Sigmoid colon (tissue), 7 donors: ENCODE results near the gene DCUN1D2. TPM values are rescaled to one million over a fixed set of nuclear protein-coding genes. Genes with fewer than 3 reads are reported as not detected.

ENCODE experiments used
- DNase-seq: peaks from one replicate; pipeline ENCODE4 v3.0.0-alpha.2; 2019
- H3K27ac ChIP-seq, 4 donors: fragments of 200-600 bp; sonication (generic); one replicate each; pipeline ENCODE4 v1.5.1; 2016 to 2019; ENCODE audit warnings: mild to moderate bottlenecking in 1 of 4
- H3K27me3 ChIP-seq, 3 donors: fragments of 200-600 bp; sonication (generic); one replicate each; pipeline ENCODE4 v1.5.1; 2019; ENCODE audit warnings: mild to moderate bottlenecking in 1 of 3
- H3K36me3 ChIP-seq, 4 donors: fragments of 200-600 bp; sonication (generic); one replicate each; pipeline ENCODE4 v1.5.1; 2016 to 2019
- H3K4me1 ChIP-seq, 4 donors: fragments of 200-600 bp; sonication (generic); one replicate each; pipeline ENCODE4 v1.5.1; 2017 to 2019
- H3K4me3 ChIP-seq, 4 donors: fragments of 200-600 bp; sonication (generic); one replicate each; pipeline ENCODE4 v1.5.1; 2017 to 2019; ENCODE audit warnings: mild to moderate bottlenecking in 2 of 4, moderate library complexity in 1 of 4
- H3K9me3 ChIP-seq, 4 donors: fragments of 200-600 bp in 3 of 4; sonication (generic) in 3 of 4; one replicate each; pipeline versions ENCODE4 v1.5.1 to v1.6.1; 2013 to 2019
- EP300 ChIP-seq, 4 donors: sonication (generic); formaldehyde crosslinking; IDR thresholded peaks; one replicate each; pipeline ENCODE4 v1.6.1; 2017; ENCODE audit warnings: antibody characterized with exemption in 4 of 4
- POLR2A ChIP-seq, 2 donors: fragments of 450-650 bp; IDR thresholded peaks; one replicate each; pipeline ENCODE4 v1.6.1; 2016; ENCODE audit warnings: antibody characterized with exemption in 2 of 2, mild to moderate bottlenecking in 2 of 2, moderate library complexity in 2 of 2
- POLR2AphosphoS5 ChIP-seq, 4 donors: sonication (generic); formaldehyde crosslinking; IDR thresholded peaks; one replicate each; pipeline ENCODE4 v1.6.1; 2017; ENCODE audit warnings: antibody characterized with exemption in 4 of 4
- WGBS, 2 donors: extraction: QIAGEN DNeasy Blood & Tissue Kit; methylation state at CpG; one replicate each; pipeline ENCODE4 v1.1.7; 2013; 5-methylcytosine and 5-hydroxymethylcytosine counted together
- intact Hi-C: fragments of 100-400 bp; cut with DNase I; formaldehyde crosslinking; loops from one replicate; pipeline ENCODE4 v1.15.1; 2023
- polyA plus RNA-seq, 3 donors: library from polyadenylated mRNA; stranded (reverse); fragments of 200-250 nt; gene quantifications; one replicate each; pipeline ENCODE4 v1.2.3, GENCODE V29; 2013
- total RNA-seq, 4 donors: library from RNA; depleted of rRNA; stranded (reverse); fragments of >200 nt; gene quantifications; one replicate each; pipeline ENCODE4 v1.1.0, GENCODE V29; 2016
- TF ChIP-seq, protein P1 (sequence below), 4 experiments: fragments of 450-650 bp in 3 of 4; fragments of 200-600 bp in 1 of 4; IDR thresholded peaks; one replicate each; pipeline ENCODE4 v1.5.1; 2016 to 2019; ENCODE audit warnings: antibody characterized with exemption in 4 of 4, mild to moderate bottlenecking in 3 of 4, moderate library complexity in 2 of 4
- donor health status: healthy with polysubstance abuse.
- donor health status: Bipolar disorder and iron deficiency.
- donor health status: healthy.

The DCUN1D2 gene
- total and polyA plus RNA-seq, 7 donors: 6.6 to 33.0 (median 20.6) TPM

DNA sequence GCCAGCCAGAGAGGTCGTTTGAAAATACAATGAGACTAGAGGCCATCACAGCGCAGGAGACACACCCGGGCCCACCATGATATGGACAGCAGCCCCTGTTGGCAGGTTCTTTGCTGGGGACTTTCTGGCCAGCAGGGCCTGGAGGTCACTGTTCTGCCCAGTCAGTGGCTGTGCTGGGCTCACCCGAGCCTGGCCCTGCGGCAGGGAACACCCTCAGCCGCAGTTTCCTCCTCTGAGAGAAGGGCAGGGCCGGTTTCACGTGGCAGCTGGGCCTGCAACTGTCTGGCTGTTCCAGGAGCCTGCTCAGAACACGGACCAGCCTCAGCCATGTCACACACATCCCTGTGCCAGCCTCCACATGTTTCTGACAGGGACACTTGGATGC is 76.6 kb downstream of the DCUN1D2 start:
- 39 to 59% methylated on average over 9 of the region's 9 CpGs for WGBS, 2 donors
- H3K27ac ChIP-seq: peak overlapping the region; percentile 76 to 83 (median 83)

DNA sequence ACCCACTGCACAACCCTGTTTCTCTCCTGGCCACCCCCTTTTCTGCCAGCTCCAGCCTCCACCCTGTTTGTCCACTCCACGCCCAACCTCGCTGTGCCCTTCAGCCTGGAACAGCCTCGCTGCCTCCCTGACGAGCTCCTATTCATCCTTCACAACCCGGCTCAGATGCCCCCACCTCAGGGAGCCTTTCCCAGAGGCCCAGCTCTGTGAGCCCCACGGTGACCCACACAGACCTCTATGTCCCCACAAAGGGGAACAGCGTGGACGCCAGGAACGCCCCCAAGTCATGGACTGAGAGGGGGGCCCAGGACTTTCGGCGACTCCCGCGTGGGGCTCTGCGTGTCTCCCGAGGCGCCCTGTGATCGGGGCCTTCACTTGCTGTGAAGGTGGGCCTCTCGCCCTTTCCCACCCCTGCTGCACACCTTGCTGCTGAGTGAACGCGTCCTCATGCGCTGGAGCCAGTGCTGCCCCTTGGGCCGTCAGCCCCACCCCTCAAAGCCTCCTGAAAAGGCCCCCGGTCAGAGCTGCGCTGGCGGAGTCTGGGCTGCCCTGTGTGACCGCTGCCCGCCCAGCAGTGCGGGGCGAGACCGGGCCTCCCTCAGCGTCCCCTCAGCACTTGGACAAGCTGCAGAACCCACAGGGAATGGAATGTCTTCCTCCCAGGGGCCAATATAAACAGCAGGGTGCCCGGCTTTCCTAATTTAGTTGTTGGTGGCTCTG is 77.2 kb downstream of the DCUN1D2 start:
- H3K36me3 ChIP-seq: no peaks in the 10 kb centered on the region
- 93 to 95% methylated on average over 32 of the region's 32 CpGs for WGBS, 2 donors
- no peaks in the 10 kb centered on the region for H3K9me3 ChIP-seq
- peaks cover 0 to 44% (median 35%) of the 10 kb centered on the region in 4 donors for H3K4me1 ChIP-seq
- TF ChIP-seq EP300 (IDR thresholded peaks at IDR 0.05) (peak in 1 of 4 donors; percentile 54), POLR2AphosphoS5 (IDR thresholded peaks at IDR 0.05) (peak in 2 of 4 donors; percentile 37 to 68)
- TF ChIP-seq, protein P1, sequence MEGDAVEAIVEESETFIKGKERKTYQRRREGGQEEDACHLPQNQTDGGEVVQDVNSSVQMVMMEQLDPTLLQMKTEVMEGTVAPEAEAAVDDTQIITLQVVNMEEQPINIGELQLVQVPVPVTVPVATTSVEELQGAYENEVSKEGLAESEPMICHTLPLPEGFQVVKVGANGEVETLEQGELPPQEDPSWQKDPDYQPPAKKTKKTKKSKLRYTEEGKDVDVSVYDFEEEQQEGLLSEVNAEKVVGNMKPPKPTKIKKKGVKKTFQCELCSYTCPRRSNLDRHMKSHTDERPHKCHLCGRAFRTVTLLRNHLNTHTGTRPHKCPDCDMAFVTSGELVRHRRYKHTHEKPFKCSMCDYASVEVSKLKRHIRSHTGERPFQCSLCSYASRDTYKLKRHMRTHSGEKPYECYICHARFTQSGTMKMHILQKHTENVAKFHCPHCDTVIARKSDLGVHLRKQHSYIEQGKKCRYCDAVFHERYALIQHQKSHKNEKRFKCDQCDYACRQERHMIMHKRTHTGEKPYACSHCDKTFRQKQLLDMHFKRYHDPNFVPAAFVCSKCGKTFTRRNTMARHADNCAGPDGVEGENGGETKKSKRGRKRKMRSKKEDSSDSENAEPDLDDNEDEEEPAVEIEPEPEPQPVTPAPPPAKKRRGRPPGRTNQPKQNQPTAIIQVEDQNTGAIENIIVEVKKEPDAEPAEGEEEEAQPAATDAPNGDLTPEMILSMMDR (IDR thresholded peaks at IDR 0.05): no peak
- no peak for DNase-seq
- peaks cover 0 to 5% (median 0%) of the 10 kb centered on the region in 3 donors for H3K27me3 ChIP-seq
- H3K4me3 ChIP-seq: peak overlapping the region in 1 of 4 donors; percentile 13
- H3K27ac ChIP-seq: peak overlapping the region; percentile 76 to 83 (median 83)
- intact Hi-C loops: no loop called here

More for the DNA sequence above, 76.6 kb downstream of the DCUN1D2 start:
- DNase-seq: peak; percentile 80
- intact Hi-C loops: no loop called here
- no peak overlapping the region for H3K4me3 ChIP-seq
- TF ChIP-seq, protein P1 (IDR thresholded peaks at IDR 0.05): no peak
- TF ChIP-seq POLR2AphosphoS5 (IDR thresholded peaks at IDR 0.05): no peak
- no peak for TF ChIP-seq EP300 (IDR thresholded peaks at IDR 0.05)
- no peak for TF ChIP-seq POLR2A (IDR thresholded peaks at IDR 0.05)
- no peaks in the 10 kb centered on the region for H3K36me3 ChIP-seq
- peaks cover 0 to 44% (median 35%) of the 10 kb centered on the region in 4 donors for H3K4me1 ChIP-seq
- no peaks in the 10 kb centered on the region for H3K9me3 ChIP-seq
- H3K27me3 ChIP-seq: peaks cover 0 to 5% (median 0%) of the 10 kb centered on the region in 3 donors

DNA sequence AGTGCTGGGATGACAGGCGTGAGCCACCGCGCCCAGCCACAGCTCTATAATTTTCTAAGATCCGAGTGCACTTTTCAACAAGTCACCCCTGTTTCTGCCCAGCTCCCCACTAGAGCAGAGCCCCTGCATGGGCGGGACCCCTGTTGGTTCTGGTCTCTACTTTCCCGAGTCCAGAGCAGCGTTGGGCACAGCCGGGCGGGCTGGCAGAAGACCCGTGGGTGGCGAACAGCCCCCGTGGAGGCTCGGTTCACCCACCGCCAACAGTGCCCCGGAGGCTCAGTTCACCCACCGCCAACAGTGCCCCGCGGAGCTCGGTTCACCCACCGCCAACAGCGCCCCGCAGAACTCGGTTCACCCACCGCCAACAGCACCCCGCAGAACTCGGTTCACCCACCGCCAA is 78.1 kb downstream of the DCUN1D2 start:
- no peak for DNase-seq
- TF ChIP-seq, protein P1 (IDR thresholded peaks at IDR 0.05): no peak
- Histone ChIP-seq H3K27ac (peak overlapping the region in 3 of 4 donors; percentile 78 to 84 (median 83)), H3K4me3 (no peak overlapping the region), H3K36me3 (no peaks in the 10 kb centered on the region), H3K9me3 (no peaks in the 10 kb centered on the region), H3K4me1 (peaks cover 0 to 44% (median 35%) of the 10 kb centered on the region in 4 donors), H3K27me3 (peaks cover 0 to 5% (median 0%) of the 10 kb centered on the region in 3 donors)
- WGBS, 2 donors: 98% methylated on average over 27 of the region's 27 CpGs
- intact Hi-C loops: no loop called here

DNA sequence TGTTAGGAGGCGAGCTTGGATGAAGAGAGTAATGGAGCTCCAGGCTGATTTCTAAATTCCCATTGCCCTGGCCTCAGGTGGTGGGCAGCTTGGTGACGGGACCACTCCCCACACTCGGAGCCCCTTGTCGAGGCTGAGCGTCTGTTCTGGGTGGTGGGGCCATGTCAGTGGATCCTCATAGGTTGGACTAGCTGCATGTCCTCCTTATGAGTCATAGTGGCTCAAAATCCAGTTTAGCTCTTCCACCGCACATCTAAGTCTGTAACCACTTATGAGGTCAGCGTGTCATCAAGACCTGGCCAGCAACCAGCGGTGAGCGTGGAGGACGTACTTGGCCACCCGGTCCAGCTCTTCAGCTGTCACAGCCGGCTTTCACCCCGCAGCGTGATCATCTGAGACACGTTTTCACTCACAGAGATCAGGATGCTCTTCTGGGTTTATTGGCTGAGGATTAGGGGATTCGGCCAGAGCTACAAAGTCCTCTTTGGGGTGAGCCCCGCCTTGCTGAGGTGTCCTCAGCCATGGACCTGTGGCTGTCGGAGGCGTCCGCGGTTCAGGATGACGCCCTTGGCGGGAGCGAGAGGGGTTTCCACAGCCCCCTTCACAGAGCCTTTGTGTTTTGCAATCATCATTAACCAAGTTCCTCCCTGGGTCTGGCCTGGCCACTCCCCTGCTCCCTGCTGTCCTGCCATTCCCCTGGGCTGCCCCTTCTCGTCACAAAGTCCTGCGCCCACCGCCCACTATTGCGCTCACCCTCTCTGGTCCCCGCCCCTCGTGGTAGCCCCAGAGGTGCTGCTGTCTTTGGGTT is 79.1 kb downstream of the DCUN1D2 start:
- no peaks in the 10 kb centered on the region for H3K36me3 ChIP-seq
- WGBS, 2 donors: 79 to 80% methylated on average over 30 of the region's 30 CpGs
- peaks cover 0 to 44% (median 35%) of the 10 kb centered on the region in 4 donors for H3K4me1 ChIP-seq
- DNase-seq: peak; percentile 87
- H3K27ac ChIP-seq: peak overlapping the region; percentile 75 to 84 (median 80)
- H3K9me3 ChIP-seq: no peaks in the 10 kb centered on the region
- no peak overlapping the region for H3K4me3 ChIP-seq
- H3K27me3 ChIP-seq: peaks cover 0 to 7% (median 0%) of the 10 kb centered on the region in 3 donors
- intact Hi-C loops: no loop called here
- TF ChIP-seq POLR2A (IDR thresholded peaks at IDR 0.05) (no peak), EP300 (IDR thresholded peaks at IDR 0.05) (no peak), POLR2AphosphoS5 (IDR thresholded peaks at IDR 0.05) (no peak)
- TF ChIP-seq, protein P1 (IDR thresholded peaks at IDR 0.05): no peak
